Effector memory CD4-positive, alpha-beta T cell (primary cell): ENCODE measurements around the gene ZNF784.
"Not testable (repeated sequence)": the region's sequence is repeated elsewhere in the genome, so short reads cannot be mapped to it uniquely, and the experiment has no call there.

ENCODE experiments used
- DNase-seq, 3 donors: peaks; one replicate each; pipeline ENCODE4 v3.0.0-alpha.2; 2020
- H3K27ac ChIP-seq: 2 replicates; pipeline ENCODE4 v1.7.0; 2013; ENCODE audit warnings: mild to moderate bottlenecking, low read length, moderate library complexity; ENCODE audit not compliant: insufficient read depth, poor library complexity, severe bottlenecking
- H3K27me3 ChIP-seq: replicated peaks from 2 replicates; pipeline ENCODE4 v1.7.0; 2013; ENCODE audit warnings: mild to moderate bottlenecking, low read length; ENCODE audit not compliant: insufficient read depth, control insufficient read depth, poor library complexity, severe bottlenecking
- H3K36me3 ChIP-seq: 2 replicates; pipeline ENCODE4 v1.7.0; 2013; ENCODE audit warnings: mild to moderate bottlenecking, low read length, moderate library complexity; ENCODE audit not compliant: control insufficient read depth, insufficient read depth
- H3K4me1 ChIP-seq: 2 replicates; pipeline ENCODE4 v1.7.0; 2013; ENCODE audit warnings: low read length, mild to moderate bottlenecking; ENCODE audit not compliant: control insufficient read depth, insufficient read depth, poor library complexity, severe bottlenecking
- H3K4me3 ChIP-seq: 2 replicates; pipeline ENCODE4 v1.7.0; 2013; ENCODE audit warnings: low read length, low read depth, mild to moderate bottlenecking; ENCODE audit not compliant: insufficient read depth, poor library complexity, severe bottlenecking
- H3K9me3 ChIP-seq: 2 replicates; pipeline ENCODE4 v1.7.0; 2013; ENCODE audit warnings: mild to moderate bottlenecking, low read length, moderate library complexity; ENCODE audit not compliant: control insufficient read depth

ZNF784 gene

DNA sequence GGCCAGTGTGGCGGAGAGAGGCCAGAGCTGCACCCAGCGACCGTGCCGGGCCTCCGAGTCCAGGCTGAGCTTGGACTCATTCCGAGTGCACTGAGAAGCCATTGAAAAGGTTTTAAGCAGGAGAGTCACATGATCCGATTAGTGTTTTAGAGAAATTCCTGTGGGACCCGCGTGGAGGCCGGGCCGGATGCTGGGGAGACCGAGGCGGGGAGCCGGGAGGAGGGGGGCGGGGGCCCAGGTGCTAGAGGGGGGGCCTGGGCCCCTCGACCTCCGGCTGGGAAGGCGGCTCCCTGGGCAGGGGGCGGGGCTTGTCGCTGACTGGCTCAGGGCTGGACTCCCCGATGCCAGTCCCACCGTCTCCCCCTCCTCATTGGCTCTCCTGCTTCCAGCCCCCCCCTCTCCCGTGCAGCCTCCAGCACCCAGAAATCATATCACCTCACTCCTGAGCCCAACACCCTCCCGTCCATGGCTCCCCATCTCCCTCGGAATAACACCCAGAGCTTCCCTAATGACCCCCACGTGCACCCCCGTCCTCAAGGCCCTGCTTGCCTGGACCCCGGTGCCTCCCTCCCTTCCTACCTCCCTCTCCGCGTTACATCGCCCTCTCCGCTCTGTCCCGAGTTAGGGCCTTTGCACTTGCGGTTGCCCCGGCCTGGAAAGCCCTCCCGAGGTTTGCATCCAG lies 38.6 kb downstream of the ZNF784 start:
- no peaks in the 10 kb centered on the region for H3K27me3 ChIP-seq
- DNase-seq, result peak in 2 of 3 donors; percentile 25 to 32
- peaks cover 28% of the 10 kb centered on the region for H3K4me1 ChIP-seq
- H3K36me3 ChIP-seq, result no peaks in the 10 kb centered on the region
- H3K4me3 ChIP-seq, result peak overlapping the region; percentile 37
- no peak overlapping the region for H3K27ac ChIP-seq
- no peaks in the 10 kb centered on the region for H3K9me3 ChIP-seq

DNA sequence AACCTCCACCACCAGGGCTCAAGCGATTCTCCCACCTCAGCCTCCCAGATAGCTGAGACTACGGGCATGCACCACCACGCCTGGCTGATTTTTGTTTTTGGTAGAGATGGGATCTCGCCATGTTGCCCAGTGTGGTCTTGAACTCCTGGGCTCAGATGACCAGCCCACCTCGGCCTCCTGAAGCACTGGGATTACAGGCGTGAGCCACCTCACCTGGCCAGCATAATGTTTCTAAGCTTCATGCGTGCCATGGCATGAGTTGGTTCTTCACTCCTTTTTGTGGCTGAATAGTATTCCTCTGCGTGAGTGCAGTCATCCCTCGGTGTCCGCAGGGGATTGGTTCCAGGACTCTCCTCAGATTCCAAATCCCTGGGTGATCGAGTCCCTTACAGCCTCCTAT lies 39.5 kb downstream of the ZNF784 start:
- no peak overlapping the region for H3K27ac ChIP-seq
- DNase-seq, result no peak
- H3K4me3 ChIP-seq, result no peak overlapping the region
- H3K4me1 ChIP-seq, result peaks cover 32% of the 10 kb centered on the region
- no peaks in the 10 kb centered on the region for H3K27me3 ChIP-seq
- H3K9me3 ChIP-seq, result no peaks in the 10 kb centered on the region
- H3K36me3 ChIP-seq, result no peaks in the 10 kb centered on the region

DNA sequence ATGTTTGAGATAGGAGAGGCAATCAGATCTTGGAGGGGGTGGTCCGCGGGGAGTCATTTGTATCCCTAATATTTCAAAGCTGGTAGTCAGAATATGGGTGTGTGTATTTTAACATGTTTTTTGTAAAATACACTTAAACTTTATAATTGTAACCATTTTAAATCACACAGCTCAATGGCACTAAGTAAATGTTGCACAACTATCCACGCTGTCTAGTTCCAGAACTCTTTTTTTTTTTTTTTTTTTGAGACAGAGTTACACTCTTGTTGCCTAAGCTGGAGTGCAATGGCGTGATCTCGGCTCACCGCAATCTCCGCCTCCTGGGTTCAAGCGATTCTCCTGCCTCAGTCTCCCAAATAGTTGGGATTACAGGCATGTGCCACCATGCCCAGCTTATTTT lies 40.5 kb downstream of the ZNF784 start:
- H3K4me3 ChIP-seq, H3K27ac ChIP-seq, H3K27me3 ChIP-seq, DNase-seq, H3K36me3 ChIP-seq, H3K9me3 ChIP-seq: not testable (repeated sequence)
- H3K4me1 ChIP-seq, result peaks cover 32% of the 10 kb centered on the region

GRCh38 chr19:55582284-55582683 lies 42.1 kb downstream of the ZNF784 start:
- H3K27ac ChIP-seq, DNase-seq, H3K4me3 ChIP-seq, H3K27me3 ChIP-seq, H3K36me3 ChIP-seq, H3K9me3 ChIP-seq: not testable (repeated sequence)
- peaks cover 29% of the 10 kb centered on the region for H3K4me1 ChIP-seq

DNA sequence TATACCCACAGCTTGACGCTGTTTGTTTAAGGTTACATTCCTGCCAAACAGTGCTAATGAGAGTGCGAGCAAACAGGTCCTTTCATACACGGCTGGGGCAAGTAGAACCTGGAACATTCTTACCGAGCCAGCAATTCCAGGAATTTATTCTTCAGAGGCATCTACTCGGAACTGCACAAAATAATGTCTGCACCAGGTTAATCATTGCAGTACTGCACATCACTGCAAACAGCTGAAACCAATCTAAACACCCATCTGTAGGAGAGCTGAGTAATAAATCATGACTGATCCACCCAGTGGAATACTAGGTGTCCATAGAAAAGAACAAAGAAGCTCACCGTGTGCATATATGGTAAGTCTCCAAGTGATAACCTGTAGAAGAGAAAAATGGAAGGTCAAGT lies 42.5 kb downstream of the ZNF784 start:
- DNase-seq, result no peak

GRCh38 chr19:55581145-55581822 lies 43.1 kb downstream of the ZNF784 start:
- no peak for DNase-seq
- H3K27me3 ChIP-seq, result no peaks in the 10 kb centered on the region
- H3K27ac ChIP-seq, result peak overlapping the region; percentile 74
- peaks cover 21% of the 10 kb centered on the region for H3K4me1 ChIP-seq
- no peaks in the 10 kb centered on the region for H3K9me3 ChIP-seq
- H3K4me3 ChIP-seq, result peak overlapping the region; percentile 73
- peaks cover 4% of the 10 kb centered on the region for H3K36me3 ChIP-seq

More for the DNA sequence above, 42.5 kb downstream of the ZNF784 start:
- no peaks in the 10 kb centered on the region for H3K9me3 ChIP-seq
- H3K4me1 ChIP-seq, result peaks cover 26% of the 10 kb centered on the region
- no peak overlapping the region for H3K27ac ChIP-seq
- H3K4me3 ChIP-seq, result no peak overlapping the region
- no peaks in the 10 kb centered on the region for H3K27me3 ChIP-seq
- H3K36me3 ChIP-seq, result peaks cover 4% of the 10 kb centered on the region

DNA sequence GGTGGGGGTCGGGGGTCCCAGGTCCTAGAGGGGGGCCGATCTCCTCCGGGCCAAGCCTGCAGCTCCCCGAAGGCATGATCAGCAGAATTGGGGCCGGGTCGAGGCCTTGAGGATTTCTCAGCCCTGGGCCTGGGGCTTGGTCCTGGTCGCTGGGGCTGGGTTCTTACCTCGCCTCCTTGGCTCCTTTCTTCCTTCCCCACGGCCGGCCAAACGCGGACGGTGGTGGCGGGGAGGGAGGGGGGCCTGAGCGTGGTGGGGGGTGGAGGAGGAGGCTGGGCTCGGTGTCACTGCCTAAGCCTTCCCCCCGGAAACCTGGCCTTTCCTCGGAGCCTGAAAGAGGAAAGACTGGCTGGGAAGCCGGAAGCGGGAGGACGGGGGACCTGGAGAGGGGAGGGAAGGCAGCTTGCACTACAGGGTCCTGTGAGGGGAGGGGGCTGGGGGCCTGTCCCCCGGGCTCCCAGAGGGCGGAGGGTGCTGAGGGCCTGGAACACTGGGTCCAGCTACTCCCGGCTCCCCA lies 43.7 kb downstream of the ZNF784 start, which contains the start of gene ZNF579:
TSS of gene ZNF579 (minus strand) at position 221 of the 517 bp plus-strand sequence. CDS start 1,209 bp downstream, outside the sequence.
- peaks cover 15% of the 10 kb centered on the region for H3K4me1 ChIP-seq
- peak within 1 kb of the TSS; percentile 73 for H3K4me3 ChIP-seq
- H3K27ac ChIP-seq, result peak within 1 kb of the TSS; percentile 74
- H3K36me3 ChIP-seq, result peaks cover 4% of the 10 kb centered on the region
- no peaks in the 10 kb centered on the region for H3K9me3 ChIP-seq
- DNase-seq, result peak; percentile 36 to 57 (median 52)
- no peaks in the 10 kb centered on the region for H3K27me3 ChIP-seq

DNA sequence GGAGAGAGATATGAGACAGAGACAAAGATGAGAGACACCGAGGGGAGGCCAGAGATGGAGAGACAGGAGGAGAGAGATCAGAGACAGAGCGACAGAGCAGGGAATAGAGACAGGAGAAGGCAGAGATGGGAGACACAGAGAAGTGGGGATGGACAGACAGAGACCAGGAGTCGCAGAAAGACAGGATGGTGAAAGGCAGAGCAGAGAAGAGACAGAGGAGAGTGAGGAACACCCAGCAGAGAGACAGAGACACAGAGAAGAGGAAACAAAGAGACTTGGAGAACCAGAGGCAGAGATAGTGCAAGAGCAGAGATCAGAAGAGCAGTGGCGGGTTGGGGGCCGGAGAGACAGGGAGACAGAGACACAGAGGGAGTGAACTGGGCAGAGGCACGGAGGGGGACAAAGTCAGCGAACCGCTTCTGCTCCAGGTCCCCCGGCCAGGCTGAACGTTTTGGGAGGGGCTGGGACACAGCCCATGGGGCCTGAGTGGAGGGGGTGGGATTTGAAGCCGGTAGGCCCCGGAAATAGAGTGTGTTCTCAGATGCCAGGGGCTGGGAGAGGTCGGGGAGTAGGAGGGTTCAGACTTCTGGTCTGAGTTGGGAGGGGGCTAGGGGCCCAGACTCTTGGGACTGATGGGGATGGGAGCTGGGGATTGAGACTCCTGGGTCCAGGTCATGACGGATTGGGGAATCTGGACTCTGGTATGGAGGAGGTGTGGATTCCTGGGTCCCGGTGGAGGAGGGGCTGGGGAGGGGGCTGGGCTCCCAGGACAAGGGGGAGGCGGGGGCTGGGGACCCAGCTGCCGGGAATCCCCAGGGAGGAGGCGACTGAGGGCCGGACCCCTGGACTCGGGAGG lies 44.4 kb downstream of the ZNF784 start:
- Histone ChIP-seq H3K9me3 (no peaks in the 10 kb centered on the region), H3K27ac (peak overlapping the region; percentile 74), H3K4me3 (peak overlapping the region; percentile 73), H3K27me3 (no peaks in the 10 kb centered on the region), H3K36me3 (peaks cover 4% of the 10 kb centered on the region), H3K4me1 (peaks cover 13% of the 10 kb centered on the region)
- DNase-seq, result no peak

- Histone ChIP-seq H3K4me3 (no peak overlapping the region), H3K27ac (peak overlapping the region; percentile 74), H3K9me3 (no peaks in the 10 kb centered on the region), H3K27me3 (no peaks in the 10 kb centered on the region), H3K36me3 (peaks cover 4% of the 10 kb centered on the region), H3K4me1 (peaks cover 13% of the 10 kb centered on the region)
- no peak for DNase-seq
Observed at GRCh38 chr19:55578761-55579747, 45.3 kb downstream of the ZNF784 start.
